ENCODE data around the gene TEDC2.

TEDC2 gene

GRCh38 chr16:2490190-2491105 lies 30.5 kb downstream of the TEDC2 start:
- no peak for DNase-seq (ENCODE audit: low read depth)
- TF ChIP-seq CTCF (IDR thresholded peaks at IDR 0.05; ENCODE audit: insufficient read depth, low read depth, low read length, missing control alignments), result no peak
- no peak overlapping the region for H3K4me3 ChIP-seq (ENCODE audit: low read length)

GRCh38 chr16:2492292-2492691 lies 32.4 kb downstream of the TEDC2 start:
- no peak for DNase-seq (ENCODE audit: low read depth)
- TF ChIP-seq CTCF (IDR thresholded peaks at IDR 0.05; ENCODE audit: insufficient read depth, low read depth, low read length, missing control alignments), result no peak

GRCh38 chr16:2493605-2494004 lies 33.7 kb downstream of the TEDC2 start:
- no peak overlapping the region for H3K4me3 ChIP-seq (ENCODE audit: low read length)
- no peak for TF ChIP-seq CTCF (IDR thresholded peaks at IDR 0.05; ENCODE audit: insufficient read depth, low read depth, low read length, missing control alignments)
- DNase-seq (ENCODE audit: low read depth), result no peak

More at GRCh38 chr16:2492292-2492691, 32.4 kb downstream of the TEDC2 start:
- no peak overlapping the region for H3K4me3 ChIP-seq (ENCODE audit: low read length)

GRCh38 chr16:2494616-2495015 lies 34.7 kb downstream of the TEDC2 start:
- DNase-seq (ENCODE audit: low read depth), result no peak
- H3K4me3 ChIP-seq (ENCODE audit: low read length), result no peak overlapping the region
- no peak for TF ChIP-seq CTCF (IDR thresholded peaks at IDR 0.05; ENCODE audit: insufficient read depth, low read depth, low read length, missing control alignments)

GRCh38 chr16:2495041-2495440 lies 35.1 kb downstream of the TEDC2 start:
- DNase-seq (ENCODE audit: low read depth), result no peak
- no peak for TF ChIP-seq CTCF (IDR thresholded peaks at IDR 0.05; ENCODE audit: insufficient read depth, low read depth, low read length, missing control alignments)
- no peak overlapping the region for H3K4me3 ChIP-seq (ENCODE audit: low read length)

- TF ChIP-seq CTCF (IDR thresholded peaks at IDR 0.05; ENCODE audit: insufficient read depth, low read depth, low read length, missing control alignments), result no peak
- no peak overlapping the region for H3K4me3 ChIP-seq (ENCODE audit: low read length)
- DNase-seq (ENCODE audit: low read depth), result no peak
These were observed 36.6 kb downstream of the TEDC2 start for GRCh38 chr16:2496223-2497115.

Measured in epithelial cell of esophagus (primary cell).